Posterior vena cava (tissue), 2 donors: ENCODE data around the gene COG7. TPM values are rescaled to one million over a fixed set of nuclear protein-coding genes. Genes with fewer than 3 reads are reported as not detected.
"Not testable (repeated sequence)": the region's sequence is repeated elsewhere in the genome, so short reads cannot be mapped to it uniquely, and the experiment has no call there.

Source experiments
- DNase-seq: peaks from one replicate; pipeline ENCODE4 v3.0.0-alpha.2; 2020; ENCODE audit warnings: low spot score
- intact Hi-C, 2 donors: fragments of 100-400 bp; cut with DNase I; formaldehyde crosslinking; loops; one replicate each; pipeline versions ENCODE4 v1.14.1 to v1.14.2; 2022 to 2023
- total RNA-seq, 2 donors: library from RNA; stranded (reverse); fragmentation: NEBNext Ultra II Directional; extraction: Animal tissue kit (Norgen Biotek cat#: 25700); gene quantifications; one replicate each; pipeline ENCODE4 v1.2.1, GENCODE V29; 2021
- donor health status: DM: yes; HTN: yes; CAD: no.
- donor health status: DM: yes; HTN: yes; CAD: no.

COG7 gene
- total RNA-seq, 2 donors from 2014 or later, result 13.5 to 17.4 TPM

DNA sequence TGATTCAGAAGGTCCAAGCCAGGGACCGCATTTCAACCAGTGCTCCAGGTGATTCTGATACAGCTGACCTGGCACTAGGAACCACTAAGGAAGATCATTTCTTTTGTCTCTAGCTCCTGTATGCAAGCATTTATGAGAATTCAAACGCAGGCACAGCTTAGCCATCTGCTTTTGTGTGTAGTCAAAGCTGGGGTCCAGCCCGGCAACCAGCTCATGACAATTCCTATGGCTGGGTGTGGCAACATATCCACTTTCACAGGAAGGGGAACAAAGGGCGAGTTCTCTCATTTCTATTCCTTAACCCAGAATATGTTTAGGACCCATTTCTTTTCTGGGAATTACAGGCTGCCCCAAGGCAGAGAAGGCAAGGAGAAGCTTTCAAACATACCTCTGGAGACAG lies 27.3 kb upstream of the COG7 start:
- peak; percentile 18 for DNase-seq
- intact Hi-C loops, result no loop called here

DNA sequence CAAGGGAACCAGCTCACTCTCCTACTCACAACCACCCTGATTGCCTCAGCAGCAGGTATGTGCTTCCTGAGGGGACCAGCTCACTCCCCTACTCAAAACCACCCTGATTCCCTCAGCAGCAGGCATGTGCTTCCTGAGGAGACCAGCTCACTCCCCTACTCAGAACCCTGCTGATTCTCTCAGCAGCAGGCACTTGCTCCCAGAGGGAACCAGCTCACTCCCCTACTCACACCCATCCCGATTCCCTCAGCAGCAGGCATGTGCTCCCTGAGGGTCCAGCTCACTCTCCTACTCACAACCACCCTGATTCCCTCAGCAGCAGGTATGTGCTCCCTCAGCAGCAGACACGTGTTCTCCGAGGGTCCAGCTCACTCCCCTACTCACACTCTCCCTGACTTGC lies 26.1 kb upstream of the COG7 start:
- intact Hi-C loops, result no loop called here
- no peak for DNase-seq

DNA sequence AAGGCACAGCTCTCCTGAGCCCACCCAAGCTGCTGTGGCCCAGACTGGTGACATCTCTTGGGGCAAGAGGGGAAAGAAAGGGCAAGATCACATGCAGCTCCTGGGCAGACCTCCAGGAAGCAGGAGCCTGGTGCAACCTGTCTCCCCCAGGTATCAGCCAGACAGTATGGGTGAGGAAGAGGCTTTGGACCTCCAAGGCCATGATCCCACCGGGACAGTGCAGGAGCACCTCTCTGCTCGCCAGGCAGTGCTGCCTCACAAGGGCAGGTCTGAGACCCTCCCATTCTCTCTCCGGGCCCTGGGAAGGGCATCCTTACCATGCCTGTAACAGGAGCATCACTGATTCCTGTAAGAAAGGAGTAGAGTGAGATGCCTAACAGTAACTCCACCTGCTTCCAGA lies 25.6 kb upstream of the COG7 start:
- intact Hi-C loops, result no loop called here
- peak; percentile 64 for DNase-seq

DNA sequence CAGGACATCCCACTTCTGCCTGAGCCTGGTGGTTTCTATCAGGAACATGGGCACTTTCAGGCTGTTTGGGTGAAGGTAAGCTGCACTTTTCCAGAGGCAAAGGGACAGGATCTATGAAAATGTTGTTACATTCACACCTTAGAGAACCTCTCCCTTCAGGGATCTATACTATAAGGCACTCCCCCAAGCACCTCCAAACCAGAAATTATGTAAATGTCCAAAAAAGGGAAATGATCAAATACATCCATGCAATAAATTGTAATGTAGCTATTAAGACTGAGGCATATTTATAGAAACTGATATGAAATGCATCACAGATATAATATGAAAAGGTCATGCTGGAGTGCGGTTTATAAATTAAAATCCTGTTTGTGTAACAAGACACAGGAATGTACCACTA lies 23.3 kb upstream of the COG7 start:
- intact Hi-C loops, result no loop called here
- DNase-seq, result peak; percentile 2

DNA sequence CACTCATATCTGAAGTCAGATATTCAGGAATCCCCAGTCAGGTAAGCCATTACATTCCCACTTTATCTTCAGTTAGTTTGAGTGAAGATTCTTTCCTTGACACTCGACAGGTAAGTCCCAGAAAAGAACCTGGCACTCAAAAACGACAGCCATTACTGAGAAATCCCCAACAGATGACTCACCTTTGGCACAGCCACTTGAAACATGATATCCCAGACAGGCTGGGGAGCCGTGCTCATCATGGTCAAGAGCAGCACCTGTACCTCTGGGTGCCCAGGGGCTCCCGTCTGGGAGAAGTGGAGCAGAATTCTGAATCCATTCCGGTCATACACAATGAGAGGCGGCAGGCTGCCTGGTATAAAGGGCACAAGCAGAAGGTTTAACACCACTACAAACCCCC lies 16.8 kb upstream of the COG7 start:
- intact Hi-C loops, result no loop called here
- DNase-seq, result no peak

DNA sequence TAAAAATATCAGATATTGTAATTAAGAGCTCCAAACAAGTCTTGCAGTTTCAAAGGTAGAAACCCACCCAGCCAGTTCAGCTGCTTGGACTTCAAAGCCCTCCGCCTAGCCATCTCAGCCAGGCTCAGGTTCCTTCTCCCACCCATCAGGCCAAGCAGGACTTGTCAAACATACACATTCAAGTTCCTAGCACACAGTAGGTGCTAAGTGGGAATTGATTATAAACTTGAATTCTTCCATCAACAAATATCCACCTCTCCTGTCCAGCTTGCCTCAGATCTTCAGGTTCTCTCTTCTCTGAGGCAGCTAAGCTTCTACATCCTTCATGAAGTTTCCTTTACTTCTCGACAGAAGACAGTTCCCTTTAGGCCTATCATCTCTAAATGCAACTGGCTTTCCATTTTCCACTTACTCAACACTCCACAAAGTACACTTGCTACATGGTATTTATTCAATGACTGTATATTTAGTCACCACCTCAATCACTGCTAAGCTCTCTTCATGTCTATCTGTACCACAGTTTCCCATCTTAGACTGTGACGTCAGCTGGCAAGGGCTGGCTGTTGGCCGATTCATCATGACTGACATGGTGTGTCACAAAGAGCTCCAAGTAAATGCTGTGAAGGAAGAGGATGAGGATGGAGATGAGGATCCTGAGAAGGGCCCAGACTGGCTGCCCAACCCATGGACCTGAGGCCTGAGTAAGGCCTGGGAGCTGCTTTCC lies 13.3 kb upstream of the COG7 start:
- intact Hi-C loops, result no loop called here
- DNase-seq, result no peak

DNA sequence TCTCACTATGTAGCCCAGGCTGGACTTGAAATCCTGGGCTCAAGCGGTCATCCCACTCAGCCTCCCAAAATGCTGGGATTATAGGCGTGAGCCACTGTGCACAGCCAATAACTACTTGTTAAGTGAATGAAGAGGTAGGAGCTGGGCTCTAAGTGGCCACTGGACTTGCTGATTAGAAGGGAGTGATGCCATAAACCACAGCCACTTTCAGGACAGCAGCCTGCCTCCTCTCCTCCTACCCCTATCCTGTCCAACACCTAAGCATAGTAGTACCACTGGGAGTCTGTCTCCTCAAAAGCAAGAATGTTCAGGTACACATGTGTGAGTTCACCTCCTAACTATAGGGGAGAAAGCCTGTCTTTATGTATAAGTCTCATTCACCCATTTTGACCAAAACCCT lies 12.2 kb upstream of the COG7 start:
- no peak for DNase-seq
- intact Hi-C loops, result no loop called here

DNA sequence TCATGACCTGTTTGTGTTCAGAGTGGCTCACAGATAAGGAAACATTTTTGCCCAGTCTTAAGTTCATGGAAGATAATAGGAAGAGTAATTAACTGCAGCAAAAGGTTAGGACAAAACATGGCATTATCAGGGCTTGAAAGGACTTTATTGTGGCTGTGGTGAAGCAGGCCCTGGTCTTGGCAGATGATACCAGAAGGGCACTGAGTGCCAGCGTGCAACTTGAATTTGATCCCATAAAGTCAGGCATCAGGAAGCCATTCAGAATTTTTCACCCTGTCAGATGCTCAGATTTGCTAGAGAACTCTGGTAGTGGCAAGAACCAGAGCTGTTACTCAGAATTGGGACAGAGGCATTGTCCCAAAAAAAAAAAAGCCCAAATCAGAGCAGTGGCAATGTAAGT lies 11.2 kb upstream of the COG7 start:
- intact Hi-C loops, result no loop called here
- DNase-seq, result no peak

DNA sequence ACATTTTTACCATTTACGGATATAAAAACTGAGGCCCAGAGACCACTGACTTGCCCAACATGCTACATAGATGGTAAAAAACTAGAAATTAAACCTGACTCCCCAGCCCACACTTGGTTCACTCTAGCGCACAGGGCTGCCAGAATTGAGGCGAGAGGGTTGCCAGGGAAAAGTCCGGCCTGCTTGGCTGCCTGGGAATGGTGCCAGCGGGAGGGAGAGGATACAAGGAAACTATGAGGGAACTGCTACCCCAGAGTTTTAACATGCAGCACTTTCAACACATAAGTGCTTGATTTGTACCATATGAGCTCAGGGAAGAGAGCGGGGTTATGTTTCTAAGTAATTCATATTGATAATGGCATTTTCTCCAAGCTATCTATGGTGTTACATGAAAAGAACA lies 10.0 kb upstream of the COG7 start:
- peak; percentile 93 for DNase-seq
- intact Hi-C loops, result not testable (repeated sequence)

DNA sequence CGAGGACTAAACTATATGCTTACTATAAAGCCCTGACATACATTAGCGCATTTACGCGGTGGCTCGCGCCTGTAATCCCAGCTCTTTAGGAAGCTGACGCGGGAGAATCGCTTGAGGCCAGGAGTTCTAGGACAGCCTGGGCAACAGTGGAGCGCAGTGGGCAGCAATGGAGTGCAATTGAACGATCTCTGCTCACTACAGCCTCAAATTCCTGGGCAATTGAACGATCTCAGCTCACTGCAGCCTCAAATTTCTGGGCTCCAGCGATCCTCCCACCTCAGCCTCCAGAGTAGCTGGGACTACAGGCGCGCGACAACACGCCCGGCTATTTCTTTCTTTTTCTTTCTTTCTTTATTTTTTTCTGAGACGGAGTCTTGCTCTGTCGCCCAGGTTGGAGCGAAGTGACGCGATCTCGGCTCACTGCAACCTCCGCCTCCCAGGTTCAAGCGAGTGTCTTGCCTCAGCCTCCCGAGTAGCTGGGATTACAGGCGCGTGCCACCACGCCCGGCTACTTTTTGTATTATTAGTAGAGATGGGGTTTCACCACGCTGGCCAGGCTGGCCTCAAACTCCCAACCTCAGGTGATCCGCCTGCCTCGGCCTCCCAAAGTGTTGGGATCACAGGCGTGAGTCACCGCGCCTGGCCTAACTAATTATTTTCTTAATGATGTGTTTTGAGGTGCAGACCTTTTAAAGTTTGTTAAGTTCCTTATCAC lies 506 bp upstream of the COG7 start:
- DNase-seq, result peak; percentile 61
- intact Hi-C loops, result no loop called here

DNA sequence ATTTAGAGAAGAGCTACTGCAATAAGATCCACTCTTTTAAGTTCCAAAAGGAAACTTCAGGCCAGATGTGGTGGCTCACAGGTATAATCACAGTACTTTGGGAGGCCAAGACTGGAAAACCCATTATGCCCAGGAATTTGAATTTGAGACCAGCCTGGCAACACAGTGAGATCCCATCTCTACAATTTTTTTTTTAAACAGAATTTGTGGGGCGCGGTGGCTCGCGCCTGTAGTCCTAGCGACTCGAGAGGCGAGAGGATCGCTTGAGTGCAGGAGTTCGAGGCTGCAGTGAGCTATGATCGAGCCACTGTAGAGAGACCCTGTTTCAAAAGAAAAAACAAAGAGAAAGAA lies 793 bp downstream of the COG7 start:
- intact Hi-C loops, result no loop called here

DNA sequence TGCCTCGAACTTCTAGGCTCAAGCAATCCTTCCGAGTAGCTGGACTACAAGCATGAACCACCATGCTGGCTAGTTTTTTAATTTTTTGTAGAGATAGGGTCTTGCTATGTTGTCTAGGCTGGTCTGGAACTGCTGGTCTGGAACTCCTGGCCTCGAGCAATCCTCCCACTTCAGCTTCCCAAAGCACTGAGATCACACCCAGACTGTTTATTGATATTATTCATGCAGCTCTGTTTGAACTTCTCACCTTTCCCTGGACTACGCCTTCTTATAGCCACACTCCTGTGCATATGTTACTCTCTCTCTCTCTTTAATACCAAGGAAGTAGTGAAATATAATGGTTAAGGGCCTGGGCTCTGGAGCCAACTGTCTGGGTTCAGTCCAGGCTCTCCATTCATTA lies 4.6 kb downstream of the COG7 start:
- intact Hi-C loops, result no loop called here
- no peak for DNase-seq

More for the DNA sequence above, 793 bp downstream of the COG7 start:
- DNase-seq, result no peak

DNA sequence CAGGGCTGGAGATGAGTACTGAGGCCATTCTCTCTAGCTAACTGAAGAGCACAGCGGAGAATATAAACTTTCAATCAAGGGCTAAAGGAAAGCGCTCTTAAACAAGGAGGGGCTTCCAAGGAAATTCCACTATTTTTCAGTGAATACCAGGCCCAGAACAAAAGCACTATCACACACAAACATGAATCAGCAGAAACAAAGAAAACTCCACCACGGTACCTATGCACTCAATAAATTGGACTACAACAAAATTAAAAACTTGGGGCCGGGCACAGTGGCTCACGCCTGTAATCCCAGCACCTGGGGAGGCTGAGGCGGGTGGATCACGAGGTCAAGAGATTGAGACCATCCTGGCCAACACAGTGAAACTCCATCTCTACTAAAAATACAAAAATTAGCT lies 15.4 kb downstream of the COG7 start:
- DNase-seq, intact Hi-C loops: not testable (repeated sequence)

DNA sequence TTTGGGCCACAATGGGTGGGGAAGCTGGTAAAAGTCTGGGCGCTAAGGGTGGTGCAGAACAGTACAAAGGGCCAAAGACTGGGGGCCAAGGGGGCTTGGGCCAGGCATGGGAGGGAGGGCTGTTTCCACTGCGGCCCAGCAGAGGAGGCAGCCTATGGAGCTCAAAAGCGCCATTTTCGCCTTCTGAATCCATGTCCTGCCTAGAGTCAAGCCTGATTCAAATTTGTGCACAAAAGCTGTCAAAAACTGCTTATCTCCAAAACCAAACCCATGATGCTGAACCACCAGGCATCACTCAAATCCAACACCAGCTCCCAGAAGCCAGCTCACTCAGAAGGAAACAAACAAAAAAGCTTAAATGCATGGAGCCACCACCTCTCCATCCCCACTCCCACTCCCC lies 16.0 kb downstream of the COG7 start:
- no peak for DNase-seq
- intact Hi-C loops, result no loop called here

DNA sequence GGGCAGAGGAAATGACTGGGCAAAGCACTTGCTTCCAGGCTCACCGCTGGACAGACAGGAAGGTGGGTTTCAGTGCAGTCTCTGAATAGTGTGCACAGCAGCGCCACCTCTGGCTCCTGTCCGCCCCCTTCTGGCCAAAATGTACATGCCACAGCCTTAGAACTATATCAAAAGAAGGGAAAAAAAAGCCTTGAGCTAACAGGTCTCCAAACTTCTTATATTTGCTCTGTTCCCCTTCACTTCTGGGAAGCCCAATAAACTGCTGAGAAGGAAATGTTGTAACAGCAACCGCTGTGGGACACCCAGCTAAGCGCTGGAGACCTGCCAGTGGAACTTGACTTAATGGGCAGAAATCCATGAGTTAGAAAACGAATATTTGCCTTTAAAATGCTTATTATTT lies 17.5 kb downstream of the COG7 start:
- DNase-seq, result no peak
- intact Hi-C loops, result no loop called here

DNA sequence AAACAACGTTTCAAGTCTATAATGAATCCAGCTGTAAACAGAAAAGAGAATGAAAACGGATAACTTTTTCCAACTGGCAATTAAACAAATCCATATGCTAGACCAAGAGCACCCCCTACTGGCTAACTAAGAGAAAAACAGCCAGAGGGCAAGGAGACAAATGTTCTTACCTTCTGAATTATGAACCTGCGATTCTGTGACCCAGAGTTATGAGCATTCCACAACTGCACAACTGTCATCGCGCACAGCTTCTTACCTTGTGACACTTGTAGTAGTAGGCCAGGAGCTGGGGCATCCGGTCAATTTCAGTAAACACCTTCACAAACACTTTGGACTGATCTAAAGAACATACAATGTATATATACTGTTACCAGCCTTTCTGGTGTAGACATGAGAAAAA lies 18.6 kb downstream of the COG7 start:
- no peak for DNase-seq
- intact Hi-C loops, result loop anchor here (5.0 kb wide), 1 partner anchor 252 kb away; the partner anchor contains the start of gene SCNN1G (in 2 of the 2)

DNA sequence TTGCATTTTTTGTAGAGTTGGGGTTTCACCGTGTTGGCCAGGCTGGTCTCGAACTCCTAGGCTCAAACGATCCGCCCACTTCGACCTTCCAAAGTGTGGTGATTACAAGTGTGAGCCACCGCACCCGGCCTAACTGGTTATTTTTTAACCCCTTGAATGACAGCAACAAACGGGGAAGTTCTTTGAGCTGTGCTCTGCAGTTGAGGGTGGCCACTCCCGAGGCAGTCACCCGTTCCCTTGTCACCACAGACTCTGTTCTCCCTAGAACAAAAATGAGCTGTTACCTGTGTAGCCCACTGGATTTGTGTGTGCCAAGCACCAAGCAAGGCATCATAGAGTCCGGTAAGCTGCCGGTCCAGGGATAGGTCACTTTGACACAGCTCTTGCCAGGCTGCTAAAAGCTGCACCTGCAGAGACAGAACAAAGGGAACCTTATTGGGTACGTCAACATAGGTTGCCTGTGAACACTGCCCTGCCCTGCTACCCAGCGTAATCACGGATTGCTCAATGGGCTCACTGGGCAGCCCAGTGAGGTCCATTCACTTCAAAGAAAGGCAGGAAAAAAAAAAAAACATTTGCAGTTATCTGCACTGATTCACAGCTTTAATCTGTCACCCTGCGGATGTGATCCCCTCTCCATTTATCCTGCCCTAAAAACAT lies 19.6 kb downstream of the COG7 start:
- DNase-seq, result no peak
- intact Hi-C loops, result loop anchor here (5.0 kb wide), 1 partner anchor 251 kb away; the partner anchor contains the start of gene SCNN1G (in 2 of the 2)

DNA sequence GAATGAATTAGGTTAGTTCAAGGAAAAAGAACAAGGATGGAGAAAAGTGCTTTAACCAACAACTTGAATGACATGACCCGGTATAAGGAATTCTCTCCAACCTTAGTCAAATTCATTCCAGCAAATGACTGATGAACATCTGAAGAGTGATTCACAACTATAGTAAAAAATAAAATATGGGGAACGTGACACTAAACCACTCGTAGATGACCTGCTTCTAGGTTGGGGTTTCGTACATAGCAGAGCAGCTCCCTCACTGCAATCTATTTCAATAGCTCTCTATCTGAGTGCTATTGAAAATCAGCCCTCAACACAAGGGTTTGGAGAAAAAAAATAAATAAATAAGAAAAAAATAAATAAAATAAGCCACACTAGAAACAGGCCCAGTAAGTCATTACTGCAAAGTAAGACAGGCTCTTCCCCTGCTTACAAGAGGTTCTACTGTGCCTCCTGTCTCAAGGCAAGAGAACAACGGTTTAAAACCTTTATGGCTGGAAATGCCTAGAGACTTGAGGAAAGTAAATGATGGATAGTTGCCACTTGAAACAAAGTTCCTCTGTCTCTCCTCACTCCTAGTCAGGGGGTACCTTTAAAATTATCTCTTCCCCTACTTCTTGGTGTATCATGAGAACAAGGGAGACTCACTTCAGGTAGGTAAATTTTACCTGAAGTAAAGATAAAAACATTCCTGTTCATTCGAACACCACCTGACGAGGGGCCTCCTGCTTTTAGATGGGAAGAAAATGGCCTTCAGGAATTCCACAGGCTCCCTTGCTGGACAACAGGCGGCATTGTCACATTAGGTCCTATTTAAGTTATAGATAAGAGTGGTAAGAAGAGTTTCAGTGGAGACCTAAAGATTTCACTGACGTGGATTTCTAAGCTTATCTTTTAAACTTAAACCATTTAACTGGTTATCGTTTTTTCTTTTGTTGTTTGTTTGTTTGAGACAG lies 20.5 kb downstream of the COG7 start:
- intact Hi-C loops, result loop anchor here (5.0 kb wide), 1 partner anchor 250 kb away; the partner anchor contains the start of gene SCNN1G (in 2 of the 2)

DNA sequence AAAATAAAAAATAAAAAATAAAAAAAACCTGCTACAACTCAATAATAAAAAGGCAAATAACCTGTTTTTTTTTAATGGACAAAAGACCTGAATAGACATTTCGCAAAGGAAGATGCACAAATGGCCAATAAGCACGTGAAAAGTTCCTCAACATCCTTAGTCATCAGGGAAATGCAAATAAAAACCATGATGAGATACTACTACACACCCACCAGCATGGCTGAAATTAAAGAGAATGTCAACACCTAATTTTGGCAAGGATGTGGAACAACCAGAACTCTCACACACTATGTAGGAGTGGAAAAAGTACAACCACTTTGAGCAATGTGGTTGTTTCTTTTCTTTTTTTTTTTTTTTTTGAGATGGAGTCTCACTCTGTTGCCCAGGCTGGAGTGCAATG lies 24.6 kb downstream of the COG7 start:
- intact Hi-C loops, result no loop called here
- DNase-seq, result no peak

More for the DNA sequence above, 20.5 kb downstream of the COG7 start:
- DNase-seq, result no peak
